Parathyroid adenoma (tissue), 2 donors: Measurements from ENCODE around the gene TGFA.

Experiments
- H2AFZ ChIP-seq: fragments of 300-600 bp; sonication (generic); one replicate; pipeline ENCODE4 v1.7.0; 2017; ENCODE audit warnings: antibody characterized with exemption, mild to moderate bottlenecking
- H3K27ac ChIP-seq: fragments of 300-600 bp; sonication (generic); one replicate; pipeline ENCODE4 v1.7.0; 2017
- H3K27me3 ChIP-seq: fragments of 300-600 bp; sonication (generic); one replicate; pipeline ENCODE4 v1.7.0; 2017; ENCODE audit warnings: low read length; ENCODE audit not compliant: control insufficient read depth, insufficient read depth
- H3K36me3 ChIP-seq: fragments of 300-600 bp; sonication (generic); one replicate; pipeline ENCODE4 v1.7.0; 2017; ENCODE audit warnings: low read length; ENCODE audit not compliant: control insufficient read depth, insufficient read depth
- H3K4me1 ChIP-seq: fragments of 300-600 bp; sonication (generic); one replicate; pipeline ENCODE4 v1.7.0; 2017; ENCODE audit warnings: control low read depth
- H3K4me2 ChIP-seq: fragments of 300-600 bp; sonication (generic); one replicate; pipeline ENCODE4 v1.7.0; 2017; ENCODE audit warnings: low read length
- H3K4me3 ChIP-seq: fragments of 300-600 bp; sonication (generic); one replicate; pipeline ENCODE4 v1.7.0; 2017; ENCODE audit warnings: low read depth, low read length
- H3K79me2 ChIP-seq: fragments of 300-600 bp; sonication (generic); one replicate; pipeline ENCODE4 v1.7.0; 2017; ENCODE audit warnings: control low read depth
- H3K9ac ChIP-seq: fragments of 300-600 bp; sonication (generic); one replicate; pipeline ENCODE4 v1.7.0; 2017; ENCODE audit warnings: mild to moderate bottlenecking
- H3K9me3 ChIP-seq: fragments of 300-600 bp; sonication (generic); one replicate; pipeline ENCODE4 v1.7.0; 2017; ENCODE audit warnings: low read length; ENCODE audit not compliant: control insufficient read depth
- TF ChIP-seq, protein P1 (sequence below): fragments of 300-600 bp; sonication (generic); IDR thresholded peaks from one replicate; pipeline ENCODE4 v1.7.0; 2017; ENCODE audit warnings: antibody characterized with exemption, mild to moderate bottlenecking
- donor health status: primary hyperparathyroidism.

TGFA gene

DNA sequence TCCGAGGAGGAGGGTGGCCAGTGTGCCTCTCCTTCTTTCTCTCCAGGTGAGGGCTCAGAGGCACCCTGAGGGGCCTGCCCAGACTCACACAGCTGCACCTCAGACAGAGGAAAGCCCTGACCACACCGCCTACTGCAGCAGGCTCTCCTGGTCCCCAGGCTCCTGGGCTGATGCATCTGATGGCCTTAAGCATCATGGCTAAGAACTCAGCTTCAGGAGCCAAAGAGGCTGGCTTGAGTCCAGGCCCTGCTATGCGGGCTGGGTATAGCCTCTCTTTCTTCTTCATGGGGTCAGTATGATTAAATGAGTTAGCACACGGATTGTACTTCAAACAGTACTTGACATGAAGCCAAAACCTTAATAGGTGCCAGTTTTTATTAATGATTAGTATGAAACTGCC, 89.6 kb downstream of the TGFA start:
- Histone ChIP-seq H3K36me3 (no peaks in the 10 kb centered on the region), H3K9ac (no peak overlapping the region), H3K79me2 (no peaks in the 10 kb centered on the region), H3K4me1 (no peaks in the 10 kb centered on the region), H3K27ac (no peak overlapping the region), H3K4me3 (no peak overlapping the region), H3K4me2 (no peak overlapping the region), H3K27me3 (no peaks in the 10 kb centered on the region), H3K9me3 (no peaks in the 10 kb centered on the region), H2AFZ (no peak overlapping the region)
- TF ChIP-seq, protein P1, sequence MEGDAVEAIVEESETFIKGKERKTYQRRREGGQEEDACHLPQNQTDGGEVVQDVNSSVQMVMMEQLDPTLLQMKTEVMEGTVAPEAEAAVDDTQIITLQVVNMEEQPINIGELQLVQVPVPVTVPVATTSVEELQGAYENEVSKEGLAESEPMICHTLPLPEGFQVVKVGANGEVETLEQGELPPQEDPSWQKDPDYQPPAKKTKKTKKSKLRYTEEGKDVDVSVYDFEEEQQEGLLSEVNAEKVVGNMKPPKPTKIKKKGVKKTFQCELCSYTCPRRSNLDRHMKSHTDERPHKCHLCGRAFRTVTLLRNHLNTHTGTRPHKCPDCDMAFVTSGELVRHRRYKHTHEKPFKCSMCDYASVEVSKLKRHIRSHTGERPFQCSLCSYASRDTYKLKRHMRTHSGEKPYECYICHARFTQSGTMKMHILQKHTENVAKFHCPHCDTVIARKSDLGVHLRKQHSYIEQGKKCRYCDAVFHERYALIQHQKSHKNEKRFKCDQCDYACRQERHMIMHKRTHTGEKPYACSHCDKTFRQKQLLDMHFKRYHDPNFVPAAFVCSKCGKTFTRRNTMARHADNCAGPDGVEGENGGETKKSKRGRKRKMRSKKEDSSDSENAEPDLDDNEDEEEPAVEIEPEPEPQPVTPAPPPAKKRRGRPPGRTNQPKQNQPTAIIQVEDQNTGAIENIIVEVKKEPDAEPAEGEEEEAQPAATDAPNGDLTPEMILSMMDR: no peak

DNA sequence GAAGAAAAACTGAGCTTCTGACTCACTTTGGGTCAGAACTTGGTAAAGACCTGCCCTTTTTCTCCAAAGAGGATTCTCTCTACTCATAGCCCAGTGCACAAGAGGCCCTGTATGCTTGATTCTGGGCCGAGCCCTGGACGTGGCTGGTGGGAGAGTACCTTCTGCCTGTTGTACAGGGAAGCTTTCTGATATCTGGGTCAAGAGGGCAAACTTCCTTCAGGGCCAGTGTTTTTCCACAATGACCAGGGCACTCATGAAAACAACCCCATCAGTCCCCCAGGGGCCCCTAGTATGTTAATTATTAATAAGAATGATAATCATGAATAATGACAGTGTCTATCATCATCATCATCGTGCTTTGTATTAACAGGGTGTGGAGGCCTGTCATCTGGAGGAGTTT, 90.0 kb downstream of the TGFA start:
- TF ChIP-seq, protein P1: no peak

DNA sequence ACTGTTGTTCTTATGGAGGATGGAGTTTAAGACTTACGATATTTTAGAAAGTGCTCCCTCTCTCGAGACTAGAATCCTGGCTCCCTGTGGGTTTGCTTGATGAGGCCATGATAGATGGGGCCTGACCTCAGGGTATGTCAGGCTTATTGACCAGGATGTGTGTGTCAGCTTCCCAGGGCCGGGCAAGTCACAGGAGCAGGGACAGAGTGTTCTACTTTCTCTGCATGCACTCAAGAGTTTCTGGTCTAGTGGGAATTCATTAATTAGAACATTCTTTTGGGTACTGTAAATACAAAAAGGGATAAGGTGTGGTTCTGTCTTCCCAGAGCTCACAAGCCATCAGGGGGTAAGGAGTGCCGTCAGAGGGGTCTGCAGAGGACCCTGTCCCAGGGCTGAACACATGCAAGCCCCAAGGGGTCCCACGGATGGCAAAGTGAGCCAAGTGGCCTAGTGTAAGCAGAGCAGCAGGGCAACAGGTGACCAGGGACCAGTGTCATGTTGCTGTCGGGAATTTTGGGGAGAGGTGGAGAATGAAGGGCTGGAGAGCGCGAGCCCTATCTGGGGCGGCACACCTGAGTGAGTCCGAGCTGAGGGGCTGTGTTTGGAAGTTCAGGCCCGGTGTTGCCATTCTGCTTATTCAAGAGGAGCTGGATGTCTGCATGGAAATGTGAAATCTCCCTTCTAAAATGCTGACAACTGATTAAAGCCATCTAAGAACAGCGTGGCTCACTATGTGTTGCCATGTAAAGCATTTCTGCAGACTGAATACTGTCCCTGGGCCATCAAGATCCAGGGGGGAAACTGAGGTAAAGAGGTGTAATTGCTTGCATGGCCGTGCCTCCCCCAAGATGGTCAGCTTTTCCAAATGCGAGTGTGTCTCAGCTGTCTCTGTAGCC, 91.4 kb downstream of the TGFA start:
- Histone ChIP-seq H2AFZ (no peak overlapping the region), H3K9me3 (no peaks in the 10 kb centered on the region), H3K9ac (no peak overlapping the region), H3K36me3 (no peaks in the 10 kb centered on the region), H3K27me3 (no peaks in the 10 kb centered on the region), H3K4me3 (no peak overlapping the region), H3K4me1 (no peaks in the 10 kb centered on the region), H3K79me2 (no peaks in the 10 kb centered on the region), H3K27ac (no peak overlapping the region), H3K4me2 (no peak overlapping the region)
- TF ChIP-seq, protein P1: no peak

More for the DNA sequence above, 90.0 kb downstream of the TGFA start:
- no peaks in the 10 kb centered on the region for H3K9me3 ChIP-seq
- H3K4me2 ChIP-seq: no peak overlapping the region
- no peaks in the 10 kb centered on the region for H3K27me3 ChIP-seq
- H3K79me2 ChIP-seq: no peaks in the 10 kb centered on the region
- no peaks in the 10 kb centered on the region for H3K4me1 ChIP-seq
- no peak overlapping the region for H3K9ac ChIP-seq
- no peaks in the 10 kb centered on the region for H3K36me3 ChIP-seq
- no peak overlapping the region for H2AFZ ChIP-seq
- no peak overlapping the region for H3K4me3 ChIP-seq
- no peak overlapping the region for H3K27ac ChIP-seq

DNA sequence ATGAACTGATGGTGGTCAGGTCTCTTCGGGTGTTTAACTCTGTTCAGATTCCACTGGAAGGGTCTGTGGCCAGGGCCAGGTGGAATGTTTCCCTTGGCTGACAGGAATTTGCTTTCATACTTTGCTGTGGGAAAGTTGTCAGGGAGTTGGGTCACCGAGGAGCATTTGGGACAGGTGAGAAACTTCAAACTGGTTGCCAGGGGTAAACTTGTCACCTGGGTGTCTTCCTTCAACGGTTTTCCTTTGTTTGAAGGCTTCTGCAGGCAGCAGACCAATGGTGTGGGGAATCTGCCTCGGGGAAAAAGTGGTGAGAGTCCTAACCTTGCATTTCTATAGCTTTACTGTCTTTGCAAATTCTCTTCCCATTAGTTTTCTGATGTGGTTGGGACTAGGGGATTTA, 92.2 kb downstream of the TGFA start:
- H3K4me1 ChIP-seq: no peaks in the 10 kb centered on the region
- H2AFZ ChIP-seq: no peak overlapping the region
- TF ChIP-seq, protein P1: no peak
- H3K36me3 ChIP-seq: no peaks in the 10 kb centered on the region
- no peak overlapping the region for H3K27ac ChIP-seq
- no peaks in the 10 kb centered on the region for H3K79me2 ChIP-seq
- H3K4me2 ChIP-seq: no peak overlapping the region
- H3K9ac ChIP-seq: no peak overlapping the region
- H3K27me3 ChIP-seq: no peaks in the 10 kb centered on the region
- H3K4me3 ChIP-seq: no peak overlapping the region
- H3K9me3 ChIP-seq: no peaks in the 10 kb centered on the region

DNA sequence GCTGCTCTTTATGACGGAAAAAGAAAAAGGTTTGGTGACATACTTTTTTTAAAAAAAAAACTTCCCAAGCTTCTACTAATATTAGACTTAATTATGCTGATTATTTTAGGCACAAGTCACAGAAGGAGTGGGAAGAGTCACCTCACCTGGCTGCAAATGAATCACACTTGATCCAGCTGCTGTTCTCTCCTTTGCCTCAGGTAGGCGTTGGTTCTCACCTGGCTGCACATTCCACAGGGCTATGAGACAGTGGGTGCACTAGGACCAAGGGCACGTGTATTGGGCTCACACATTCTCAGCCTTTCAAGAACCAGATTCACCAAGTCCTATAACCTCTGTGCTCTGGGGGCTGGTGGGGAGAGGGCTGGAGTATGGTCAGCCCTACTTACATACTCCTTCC, 93.3 kb downstream of the TGFA start:
- TF ChIP-seq, protein P1: no peak
- H3K4me3 ChIP-seq: no peak overlapping the region
- H3K36me3 ChIP-seq: no peaks in the 10 kb centered on the region
- no peaks in the 10 kb centered on the region for H3K79me2 ChIP-seq
- no peak overlapping the region for H3K27ac ChIP-seq
- no peaks in the 10 kb centered on the region for H3K9me3 ChIP-seq
- H3K4me2 ChIP-seq: no peak overlapping the region
- H3K4me1 ChIP-seq: no peaks in the 10 kb centered on the region
- H2AFZ ChIP-seq: no peak overlapping the region
- no peaks in the 10 kb centered on the region for H3K27me3 ChIP-seq
- no peak overlapping the region for H3K9ac ChIP-seq
